Testis (tissue), 2 donors: ENCODE measurements around the gene CREBRF.

ENCODE experiments used
- POLR2A ChIP-seq: fragments of 450-650 bp; IDR thresholded peaks from one replicate; pipeline ENCODE4 v1.6.1; 2017; ENCODE audit warnings: antibody characterized with exemption, mild to moderate bottlenecking, moderate library complexity
- TF ChIP-seq, protein P1 (sequence below), 3 experiments: fragments of 450-650 bp in 2 of 3; fragments of 200-600 bp in 1 of 3; sonication (generic) in 1 of 3; IDR thresholded peaks; one replicate each; pipeline ENCODE4 v1.5.1; 2016 to 2019; ENCODE audit warnings: antibody characterized with exemption in 3 of 3, mild to moderate bottlenecking in 2 of 3, moderate library complexity in 1 of 3

DNA sequence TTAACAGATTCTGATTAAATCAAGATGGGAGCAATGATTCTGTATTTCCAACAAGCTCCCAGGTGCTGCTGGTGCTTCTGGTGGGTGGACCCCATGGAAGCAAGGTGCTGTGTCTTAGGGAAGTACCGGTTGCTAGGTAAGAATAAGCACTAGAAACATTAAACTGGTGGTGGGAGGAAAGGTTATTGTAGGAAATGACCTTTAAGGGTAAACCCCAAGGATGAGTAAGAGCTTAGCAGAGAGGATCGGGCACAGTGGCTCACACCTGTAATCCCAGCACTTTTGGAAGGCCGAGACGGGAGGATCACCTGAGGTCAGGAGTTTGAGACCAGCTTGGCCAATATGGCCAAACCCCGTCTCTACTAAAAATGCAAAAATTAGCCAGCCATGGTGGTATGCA is 16.2 kb upstream of the CREBRF start:
- TF ChIP-seq, protein P1, sequence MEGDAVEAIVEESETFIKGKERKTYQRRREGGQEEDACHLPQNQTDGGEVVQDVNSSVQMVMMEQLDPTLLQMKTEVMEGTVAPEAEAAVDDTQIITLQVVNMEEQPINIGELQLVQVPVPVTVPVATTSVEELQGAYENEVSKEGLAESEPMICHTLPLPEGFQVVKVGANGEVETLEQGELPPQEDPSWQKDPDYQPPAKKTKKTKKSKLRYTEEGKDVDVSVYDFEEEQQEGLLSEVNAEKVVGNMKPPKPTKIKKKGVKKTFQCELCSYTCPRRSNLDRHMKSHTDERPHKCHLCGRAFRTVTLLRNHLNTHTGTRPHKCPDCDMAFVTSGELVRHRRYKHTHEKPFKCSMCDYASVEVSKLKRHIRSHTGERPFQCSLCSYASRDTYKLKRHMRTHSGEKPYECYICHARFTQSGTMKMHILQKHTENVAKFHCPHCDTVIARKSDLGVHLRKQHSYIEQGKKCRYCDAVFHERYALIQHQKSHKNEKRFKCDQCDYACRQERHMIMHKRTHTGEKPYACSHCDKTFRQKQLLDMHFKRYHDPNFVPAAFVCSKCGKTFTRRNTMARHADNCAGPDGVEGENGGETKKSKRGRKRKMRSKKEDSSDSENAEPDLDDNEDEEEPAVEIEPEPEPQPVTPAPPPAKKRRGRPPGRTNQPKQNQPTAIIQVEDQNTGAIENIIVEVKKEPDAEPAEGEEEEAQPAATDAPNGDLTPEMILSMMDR (IDR thresholded peaks at IDR 0.05): no peak
- TF ChIP-seq POLR2A: no peak
